Endothelial cell of umbilical vein (primary cell): ENCODE results near the gene MT1M.

Source experiments
- EZH2 ChIP-seq: IDR thresholded peaks from 2 replicates; pipeline ENCODE4 v1.6.1; 2012; ENCODE audit warnings: borderline replicate concordance, low read depth, mild to moderate bottlenecking, moderate library complexity, low read length, inconsistent platforms; ENCODE audit not compliant: severe bottlenecking
- MYC ChIP-seq: IDR thresholded peaks from one replicate; pipeline ENCODE4 v1.6.1; 2011; ENCODE audit warnings: mild to moderate bottlenecking, low read depth, low read length
- POLR2AphosphoS5 ChIP-seq: IDR thresholded peaks from 2 replicates; pipeline ENCODE4 v1.6.1; 2012; ENCODE audit warnings: low read depth, mild to moderate bottlenecking, control low read depth, low read length, moderate library complexity; ENCODE audit not compliant: insufficient read depth
- TF ChIP-seq, protein P1 (sequence below), 2 donors: IDR thresholded peaks; 1 replicate in 1 of 2; 2 replicates in 1 of 2; pipeline ENCODE4 v1.5.1; 2011; ENCODE audit warnings: low read length in 2 of 2, mild to moderate bottlenecking in 2 of 2, moderate library complexity in 2 of 2, control low read depth in 1 of 2, inconsistent platforms in 1 of 2, low read depth in 1 of 2; ENCODE audit not compliant: insufficient read depth in 1 of 2; ENCODE audit errors: extremely low read depth in 1 of 2

DNA sequence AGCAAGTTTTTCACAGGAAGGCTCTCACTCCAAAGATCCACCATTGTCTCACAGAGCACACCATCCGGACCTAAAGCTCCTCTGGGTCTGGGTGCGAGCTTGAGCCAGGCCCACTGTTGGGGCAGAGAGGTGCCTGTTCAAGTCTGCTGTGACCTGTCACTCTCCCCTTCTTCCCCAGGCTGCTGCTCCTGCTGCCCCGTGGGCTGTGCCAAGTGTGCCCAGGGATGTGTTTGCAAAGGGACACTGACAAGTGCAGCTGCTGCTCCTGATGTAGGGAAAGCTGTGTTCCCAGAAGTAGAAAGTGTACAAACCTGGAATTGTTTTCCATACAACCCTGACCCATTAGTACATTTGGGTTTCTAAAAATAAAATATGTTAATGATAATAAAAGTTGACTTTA lies 45.0 kb downstream of the MT1M start:
- TF ChIP-seq, protein P1, sequence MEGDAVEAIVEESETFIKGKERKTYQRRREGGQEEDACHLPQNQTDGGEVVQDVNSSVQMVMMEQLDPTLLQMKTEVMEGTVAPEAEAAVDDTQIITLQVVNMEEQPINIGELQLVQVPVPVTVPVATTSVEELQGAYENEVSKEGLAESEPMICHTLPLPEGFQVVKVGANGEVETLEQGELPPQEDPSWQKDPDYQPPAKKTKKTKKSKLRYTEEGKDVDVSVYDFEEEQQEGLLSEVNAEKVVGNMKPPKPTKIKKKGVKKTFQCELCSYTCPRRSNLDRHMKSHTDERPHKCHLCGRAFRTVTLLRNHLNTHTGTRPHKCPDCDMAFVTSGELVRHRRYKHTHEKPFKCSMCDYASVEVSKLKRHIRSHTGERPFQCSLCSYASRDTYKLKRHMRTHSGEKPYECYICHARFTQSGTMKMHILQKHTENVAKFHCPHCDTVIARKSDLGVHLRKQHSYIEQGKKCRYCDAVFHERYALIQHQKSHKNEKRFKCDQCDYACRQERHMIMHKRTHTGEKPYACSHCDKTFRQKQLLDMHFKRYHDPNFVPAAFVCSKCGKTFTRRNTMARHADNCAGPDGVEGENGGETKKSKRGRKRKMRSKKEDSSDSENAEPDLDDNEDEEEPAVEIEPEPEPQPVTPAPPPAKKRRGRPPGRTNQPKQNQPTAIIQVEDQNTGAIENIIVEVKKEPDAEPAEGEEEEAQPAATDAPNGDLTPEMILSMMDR (IDR thresholded peaks at IDR 0.05; ENCODE audit: extremely low read depth in 1 of 2, insufficient read depth in 1 of 2, low read depth in 1 of 2, low read length in 2 of 2): no peak
- TF ChIP-seq EZH2 (no peak), MYC (no peak), POLR2AphosphoS5 (no peak)
